ENCODE results near the gene BEGAIN.

The BEGAIN gene

DNA sequence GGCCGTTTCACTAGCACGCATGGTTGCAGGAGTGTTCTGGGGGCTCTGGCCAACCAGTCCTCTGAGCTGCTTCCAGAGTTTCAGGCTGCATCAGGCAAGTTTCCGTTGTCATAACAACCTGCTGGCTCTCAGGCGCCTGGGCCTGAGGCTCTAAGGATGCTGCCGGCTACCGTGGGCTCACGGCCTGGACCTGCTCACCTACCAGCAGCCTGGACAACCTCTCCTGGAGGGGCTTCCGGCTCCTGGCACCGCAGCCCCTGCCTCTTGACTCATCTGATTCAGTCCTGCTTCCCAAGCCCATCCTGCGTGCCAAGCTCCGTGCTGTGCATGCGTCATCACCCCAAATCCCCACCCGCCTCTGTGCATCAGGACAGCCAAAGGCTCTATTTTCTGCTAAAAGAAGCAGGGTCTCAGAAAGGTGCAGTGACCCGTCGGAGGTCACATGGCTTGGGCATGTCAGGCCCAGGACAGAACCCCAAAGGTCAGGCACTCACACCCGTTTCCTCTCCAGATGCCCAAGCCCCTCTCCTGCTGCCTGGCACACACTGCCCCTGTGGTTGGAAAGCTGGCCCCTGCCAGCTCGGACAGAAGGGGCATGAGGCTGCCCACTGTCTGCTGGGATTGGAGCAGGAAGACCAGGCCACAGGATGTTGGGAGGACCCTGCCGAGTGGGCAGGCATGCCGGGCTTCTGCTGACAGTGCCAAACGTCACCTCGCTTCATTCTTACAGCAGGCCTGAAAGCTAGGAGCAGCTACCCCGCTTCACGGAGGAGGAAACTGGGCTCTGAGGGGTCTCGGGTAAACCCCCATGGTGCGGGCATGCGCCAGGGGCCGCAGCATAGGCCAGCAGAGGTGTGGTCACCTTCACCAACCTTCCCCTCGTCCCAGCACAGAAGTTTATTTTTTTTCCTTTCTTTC, 5.7 kb downstream of the BEGAIN start:
- DNase-seq = no peak

DNA sequence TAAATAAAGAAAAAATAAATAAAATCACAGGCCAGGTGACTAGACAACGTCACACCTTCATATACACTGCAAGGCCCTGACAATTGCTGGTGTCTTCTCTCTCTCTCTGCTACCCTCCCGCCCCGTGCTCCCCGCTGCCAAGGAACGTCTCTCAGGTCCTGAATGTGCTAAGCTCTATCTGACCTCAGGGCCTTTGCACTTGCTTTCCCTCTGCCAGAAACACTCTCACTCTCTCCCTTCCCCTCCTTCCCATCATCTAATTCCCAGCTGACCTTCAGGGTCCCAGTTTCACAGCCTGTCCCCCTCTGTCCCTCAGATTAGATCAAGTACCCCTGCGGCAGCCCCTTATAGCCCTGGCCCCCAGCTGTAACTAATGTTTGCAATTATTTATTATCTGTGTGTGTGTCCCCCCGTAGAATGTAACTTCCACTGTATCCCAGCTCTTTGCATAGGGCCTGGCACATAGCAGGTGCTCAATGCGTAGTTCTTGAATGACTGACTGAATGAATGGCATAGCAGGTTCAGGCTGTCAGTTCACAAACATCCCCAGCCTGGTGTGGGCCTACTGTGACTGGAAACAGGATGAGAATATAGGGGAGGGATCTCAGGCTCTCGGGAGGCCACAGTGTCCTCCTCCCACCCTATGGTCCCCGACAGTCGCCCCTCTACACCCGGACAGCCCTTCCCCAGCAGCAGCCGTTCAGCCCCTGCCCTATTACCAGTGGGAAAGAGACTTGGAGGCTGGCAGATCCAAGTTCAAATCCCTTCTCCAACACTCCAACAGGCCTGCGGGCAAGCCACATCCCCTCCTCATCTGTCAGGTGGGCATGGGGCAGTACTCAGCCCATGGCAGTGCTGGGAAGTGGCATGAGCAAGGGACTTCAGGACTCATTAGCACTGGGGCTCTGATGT, 6.6 kb downstream of the BEGAIN start:
- no peak for DNase-seq

- no peak for DNase-seq
Measured at GRCh38 chr14:100578552-100578951, 8.7 kb downstream of the BEGAIN start.

DNA sequence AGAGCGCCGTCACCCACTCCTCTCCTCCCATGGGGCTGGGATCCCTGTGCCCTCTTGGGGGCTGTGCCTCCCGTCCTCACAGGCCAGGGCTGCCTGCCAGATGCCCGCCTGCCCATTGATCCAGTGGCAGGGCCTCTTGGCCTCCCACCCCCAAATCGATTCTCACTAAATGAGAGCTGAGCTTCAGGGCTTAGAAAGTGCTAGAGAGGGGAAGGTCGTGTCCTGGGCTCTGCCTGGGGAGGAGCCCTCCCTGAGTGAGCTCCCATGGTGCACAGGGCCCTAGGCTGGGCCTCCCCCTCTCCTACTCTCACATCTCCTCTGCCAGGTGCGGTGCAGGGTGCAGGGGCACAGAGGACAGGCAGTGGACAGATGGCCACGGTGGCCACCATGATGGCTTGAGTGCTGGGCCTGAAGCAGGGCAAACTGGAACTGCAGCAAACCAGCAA, 9.2 kb downstream of the BEGAIN start:
- DNase-seq = no peak

DNA sequence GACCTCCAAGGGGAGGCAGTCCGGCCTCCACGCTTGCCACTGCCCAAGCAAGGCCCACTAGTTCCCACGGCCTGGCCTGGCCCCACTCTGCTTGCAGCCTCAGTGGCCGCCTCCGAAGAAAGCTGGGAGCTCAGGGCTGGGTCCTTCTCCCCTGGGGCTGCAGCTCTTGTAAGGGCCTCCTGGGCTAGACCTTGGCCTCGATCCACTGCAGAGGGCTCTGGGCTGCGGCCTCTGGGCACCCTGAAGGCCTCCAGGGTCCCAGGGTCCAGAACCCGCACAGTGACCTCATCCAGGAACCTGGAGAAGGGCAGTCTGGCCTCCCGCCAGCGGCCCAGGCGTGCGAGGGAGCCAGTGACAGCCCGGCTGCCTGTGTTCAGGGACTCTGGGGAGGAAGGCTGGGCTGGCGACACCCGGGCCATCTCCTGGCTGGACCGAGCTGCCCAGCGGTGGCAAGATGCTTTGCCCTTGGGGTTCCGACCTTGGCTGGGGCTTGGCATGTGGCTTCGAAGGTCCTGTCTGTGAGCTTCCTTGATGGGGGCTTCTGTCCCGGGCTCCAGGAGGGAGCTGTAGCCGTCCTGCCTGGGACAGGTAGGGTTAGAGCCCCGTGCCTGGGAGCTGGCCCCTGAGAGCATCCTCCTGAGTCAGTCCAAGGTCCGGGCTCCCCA, 9.8 kb downstream of the BEGAIN start:
- no peak for DNase-seq

GRCh38 chr14:100576091-100577085, 10.8 kb downstream of the BEGAIN start:
- DNase-seq = no peak

DNA sequence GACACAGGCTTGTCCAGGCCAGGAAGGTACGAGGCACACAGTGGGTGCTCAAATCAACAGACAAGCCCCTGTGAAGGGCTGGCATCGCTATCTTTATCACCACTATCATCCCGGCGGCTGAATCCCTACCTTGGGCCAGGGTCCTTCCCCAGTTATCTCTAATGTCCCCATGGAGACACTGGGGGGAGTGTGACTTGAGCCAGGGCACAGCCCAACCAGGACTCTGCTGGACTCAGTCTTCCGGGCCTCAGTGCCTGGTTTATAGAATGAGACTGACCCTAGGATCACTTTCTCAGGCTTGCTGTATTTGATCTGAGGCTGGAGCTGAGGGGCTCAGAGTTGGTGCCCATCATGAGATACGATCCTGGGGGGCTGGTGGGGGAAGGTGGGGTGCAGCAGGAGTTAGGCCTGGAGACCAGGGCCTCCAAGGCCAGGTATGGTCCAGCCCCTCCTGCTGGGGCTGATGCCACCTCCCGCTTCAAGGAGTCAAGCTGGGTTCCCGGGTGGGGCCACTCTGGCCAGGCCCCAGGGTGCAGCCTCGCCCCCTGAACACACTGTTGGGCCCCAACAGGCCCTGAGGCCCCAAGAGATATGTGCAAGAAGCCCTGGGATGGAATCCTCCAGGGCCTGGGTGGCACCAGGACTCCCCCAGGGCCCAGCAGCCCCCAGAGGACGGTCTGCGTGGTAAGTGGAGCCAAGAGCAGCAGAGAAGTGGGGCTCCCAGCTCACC, 11.8 kb downstream of the BEGAIN start:
- DNase-seq = no peak

- DNase-seq = no peak
Measured at GRCh38 chr14:100574642-100575031, 12.6 kb downstream of the BEGAIN start.

GRCh38 chr14:100573757-100574641, 13.2 kb downstream of the BEGAIN start:
- DNase-seq = no peak

DNA sequence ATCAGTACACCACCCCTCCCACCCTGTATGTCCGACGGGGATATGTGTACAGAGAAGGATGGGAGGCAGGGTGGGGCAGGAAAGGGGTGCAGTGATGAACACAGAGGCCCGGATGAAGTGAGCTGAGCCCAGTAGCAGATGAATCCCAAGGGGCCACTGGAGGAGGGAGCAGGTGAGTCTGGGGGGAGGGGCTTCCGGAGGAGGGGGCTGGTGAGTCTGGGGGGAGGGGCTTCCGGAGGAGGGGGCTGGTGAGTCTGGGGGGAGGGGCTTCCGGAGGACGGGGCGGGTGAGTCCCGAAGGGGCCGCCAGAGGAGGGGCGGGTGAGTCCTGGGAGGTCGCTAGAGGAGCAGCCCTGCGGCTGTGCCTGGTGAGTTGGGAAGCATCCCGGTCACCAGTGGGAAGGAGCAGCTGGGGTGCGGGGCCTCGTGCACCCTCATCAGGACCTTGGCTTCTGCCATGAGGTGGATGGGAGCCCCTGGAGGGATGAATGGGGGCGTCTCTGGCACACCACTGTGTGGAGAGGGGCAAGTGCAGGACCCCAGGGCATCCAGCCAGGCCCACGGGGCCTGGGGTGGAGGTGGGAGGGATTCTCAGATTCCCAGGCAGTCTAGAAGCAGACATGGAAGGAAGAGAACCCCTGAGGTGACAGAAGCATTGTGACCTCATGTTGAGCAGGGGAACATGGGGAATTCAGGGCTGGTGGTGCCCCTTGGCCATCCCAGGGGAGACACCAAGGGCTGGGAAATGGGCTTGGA, 14.0 kb downstream of the BEGAIN start:
- DNase-seq = no peak

- no peak for DNase-seq
Measured at GRCh38 chr14:100572543-100572942, 14.7 kb downstream of the BEGAIN start.

GRCh38 chr14:100571837-100572236, 15.4 kb downstream of the BEGAIN start:
- DNase-seq = no peak

DNA sequence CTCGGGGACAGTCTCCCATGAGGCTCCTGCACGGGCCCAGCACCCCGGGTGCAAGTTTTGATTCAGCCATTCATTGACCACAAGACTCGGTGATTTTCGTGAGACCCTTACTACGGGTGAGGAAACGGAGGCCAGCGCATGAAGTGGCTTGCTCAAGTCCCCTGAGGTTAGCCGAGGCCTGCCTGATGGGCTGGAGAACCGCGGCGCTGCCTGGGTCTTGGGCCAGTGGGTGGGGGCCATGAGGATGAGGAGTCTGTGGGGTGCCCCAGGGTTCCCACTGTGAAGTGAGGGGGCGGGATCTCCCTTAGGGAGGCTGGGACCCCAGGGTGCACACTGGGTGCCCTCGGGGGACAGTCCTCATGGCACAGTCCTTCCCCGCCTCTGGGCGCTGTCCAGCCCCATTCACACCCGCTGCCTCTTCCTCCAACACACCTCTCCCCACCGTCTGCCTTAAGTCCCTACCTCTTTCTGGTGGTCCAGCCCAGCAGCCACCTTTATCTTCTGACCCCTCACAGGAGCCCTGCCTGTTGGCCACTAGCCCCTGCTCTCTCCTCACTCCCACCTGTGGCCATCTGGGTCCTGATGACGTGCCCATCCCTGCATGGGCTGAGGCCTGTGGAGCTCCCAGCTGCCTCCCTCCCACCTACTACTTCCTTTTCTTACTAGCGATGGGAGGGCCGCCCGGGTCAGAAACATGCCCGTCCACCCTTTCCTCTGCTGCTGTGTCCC, 16.3 kb downstream of the BEGAIN start:
- no peak for DNase-seq

DNA sequence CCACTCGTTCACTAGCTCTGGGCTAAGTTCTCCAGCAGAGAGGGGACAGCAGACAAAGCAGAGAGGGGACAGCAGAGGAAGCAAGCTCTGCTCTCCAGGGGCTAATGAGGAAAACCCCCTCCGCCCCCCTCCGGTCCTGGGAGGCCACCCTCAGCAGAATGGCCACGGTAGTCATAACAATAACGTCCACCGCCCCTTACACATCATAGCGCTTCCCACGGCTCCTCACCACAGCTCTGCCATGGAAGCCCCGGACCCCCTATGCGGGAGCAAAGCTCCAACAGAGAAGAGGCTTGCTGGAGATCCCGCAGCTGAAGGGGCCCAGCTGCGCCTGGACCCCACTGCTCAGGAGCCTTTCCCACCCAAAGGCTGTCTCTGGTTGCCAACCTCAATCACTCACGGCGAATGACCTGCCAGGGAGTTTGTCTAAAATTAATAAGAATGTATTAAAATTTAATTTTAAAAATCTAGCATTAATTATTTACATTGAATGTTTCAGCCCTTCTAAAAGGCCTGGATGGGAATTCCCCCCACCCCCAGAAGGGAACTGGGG, 17.4 kb downstream of the BEGAIN start:
- DNase-seq = no peak

GRCh38 chr14:100568998-100569733, 18.1 kb downstream of the BEGAIN start:
- no peak for DNase-seq

DNA sequence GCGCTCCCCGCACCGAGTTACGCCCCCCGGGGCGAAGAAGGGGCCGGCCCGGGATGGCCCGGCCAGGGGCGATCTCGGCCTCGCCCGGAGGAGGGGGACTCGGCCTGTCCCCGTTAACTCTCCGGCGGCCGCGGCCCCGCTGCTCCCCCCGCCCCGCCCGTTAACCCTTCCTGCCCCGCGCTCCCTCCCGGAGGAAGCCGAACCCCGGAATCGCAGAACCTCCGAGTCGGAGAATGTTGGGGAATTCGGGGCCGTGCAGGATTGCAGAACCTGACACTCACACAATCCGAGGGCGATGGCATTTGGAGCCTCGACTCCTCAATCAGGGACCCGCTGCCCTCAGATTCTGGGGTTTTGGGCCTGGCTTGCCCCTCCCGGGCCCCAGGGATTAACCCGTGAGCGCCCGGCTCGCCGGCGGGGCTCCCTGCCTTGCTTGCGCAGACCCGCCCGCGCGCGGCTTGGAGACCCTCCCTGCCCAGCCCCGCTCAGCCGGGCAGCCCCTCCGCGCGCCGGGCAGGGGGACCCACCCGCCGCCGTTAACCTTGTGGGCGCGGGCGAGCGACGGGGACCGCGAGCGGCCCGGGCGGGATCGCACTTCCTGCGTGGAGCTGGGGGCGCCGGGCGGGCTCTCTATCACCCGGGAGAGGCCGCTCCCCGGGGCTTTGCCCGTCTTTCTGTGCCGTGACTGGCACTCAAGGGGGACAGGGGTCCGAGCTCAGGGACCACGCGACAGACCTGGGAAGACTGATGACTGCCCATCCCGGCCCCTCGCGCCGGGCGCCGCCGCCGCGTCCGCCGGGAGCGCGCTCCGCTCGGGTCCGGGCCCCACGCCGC, 18.8 kb downstream of the BEGAIN start:
- DNase-seq = no peak

DNA sequence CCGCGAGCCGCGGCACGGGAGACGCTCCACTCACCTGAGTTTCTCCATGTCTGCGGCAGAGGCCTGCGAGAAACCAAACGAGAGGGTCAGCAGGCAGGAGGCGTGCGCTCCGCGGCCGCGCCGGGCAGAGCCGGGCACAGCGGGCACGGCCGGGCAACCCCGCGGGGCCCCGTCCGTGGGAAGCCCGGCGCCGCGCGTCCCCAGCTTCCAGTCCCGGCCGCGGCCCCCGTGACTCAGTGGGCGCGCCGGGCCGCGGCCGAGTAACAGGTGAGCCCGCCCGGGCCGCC, 19.4 kb downstream of the BEGAIN start:
- no peak for DNase-seq

Data from hematopoietic multipotent progenitor cell treated with erythropoietin and hydrocortisone succinate and interleukin-3 and kit ligand, for 6 days (in vitro differentiated cells).